IMR-90 (cell line): ENCODE results near the gene SPATA46. TPM values are rescaled to one million over a fixed set of nuclear protein-coding genes. Genes with fewer than 3 reads are reported as not detected.

Source experiments
- ATAC-seq: fragments of 200-7000 bp; cut with Tn5 transposase; 2 replicates; pipeline ENCODE4 v1.9.1; 2020; ENCODE audit warnings: low read depth, mild to moderate bottlenecking, moderate library complexity
- BruUV-seq: library from RNA; stranded (reverse); fragments of 400-500 nt; replicated peaks from 2 replicates; lab custom pipeline; 2021; lab: Mats Ljungman, UMichigan
- CTCF ChIA-PET: fragments of 300-600 bp; formaldehyde crosslinking; extraction: SDS; loops from one replicate; lab custom pipeline; 2021; ENCODE audit warnings: antibody characterized with exemption; lab: Yijun Ruan, JAX
- POLR2A ChIA-PET: fragments of 300-600 bp; sonication (Branson Sonifier 250); formaldehyde crosslinking; loops from one replicate; lab custom pipeline; 2022; ENCODE audit warnings: antibody characterized with exemption; ENCODE audit not compliant: unreplicated experiment; lab: Charles Lee
- DNase-seq: peaks from one replicate; pipeline ENCODE4 v3.0.0; 2013
- H2AFZ ChIP-seq: replicated peaks from 2 replicates; pipeline ENCODE3; 2013; ENCODE audit warnings: low read length, mild to moderate bottlenecking; ENCODE audit not compliant: poor library complexity
- H2AK5ac ChIP-seq: 2 replicates; pipeline ENCODE4 v1.6.1; 2013; ENCODE audit warnings: low read depth, low read length, inconsistent platforms
- H2AK9ac ChIP-seq: replicated peaks from 2 replicates; pipeline ENCODE3; 2013; ENCODE audit warnings: mild to moderate bottlenecking, low read depth, low read length, moderate library complexity; ENCODE audit not compliant: poor library complexity
- H2BK120ac ChIP-seq: 2 replicates; pipeline ENCODE4 v1.6.1; 2013; ENCODE audit warnings: low read depth, low read length, inconsistent platforms
- H2BK15ac ChIP-seq: 3 replicates; pipeline ENCODE4 v1.6.1; 2013; ENCODE audit warnings: low read depth, low read length, inconsistent platforms
- H2BK20ac ChIP-seq: 2 replicates; pipeline ENCODE4 v1.6.1; 2013; ENCODE audit warnings: low read depth, mild to moderate bottlenecking, inconsistent platforms, low read length, moderate library complexity
- H2BK5ac ChIP-seq: 2 replicates; pipeline ENCODE4 v1.6.1; 2013; ENCODE audit warnings: mild to moderate bottlenecking, low read depth, low read length, inconsistent platforms; ENCODE audit not compliant: poor library complexity, severe bottlenecking
- H3K14ac ChIP-seq: replicated peaks from 2 replicates; pipeline ENCODE4 v1.6.1; 2013; ENCODE audit warnings: low read depth, low read length, inconsistent platforms
- H3K18ac ChIP-seq: 2 replicates; pipeline ENCODE4 v1.6.1; 2013; ENCODE audit warnings: low read depth, low read length, control low read depth
- H3K23ac ChIP-seq: 2 replicates; pipeline ENCODE4 v1.6.1; 2013; ENCODE audit warnings: low read depth, low read length, inconsistent platforms
- H3K27ac ChIP-seq: 2 replicates; pipeline ENCODE4 v1.5.1; 2013; ENCODE audit warnings: mild to moderate bottlenecking, control low read depth, low read length; ENCODE audit not compliant: insufficient read depth
- H3K27me3 ChIP-seq: 2 replicates; pipeline ENCODE4 v1.6.1; 2013; ENCODE audit warnings: low read length; ENCODE audit not compliant: control insufficient read depth, insufficient read depth
- H3K36me3 ChIP-seq: 2 replicates; pipeline ENCODE4 v1.6.1; 2013; ENCODE audit warnings: low read length, mixed read lengths; ENCODE audit not compliant: control insufficient read depth, insufficient read depth
- H3K4ac ChIP-seq: 2 replicates; pipeline ENCODE4 v1.6.1; 2013; ENCODE audit warnings: low read depth, low read length, inconsistent platforms
- H3K4me1 ChIP-seq: 2 replicates; pipeline ENCODE4 v1.6.1; 2013; ENCODE audit warnings: low read length, mixed read lengths; ENCODE audit not compliant: control insufficient read depth, insufficient read depth
- H3K4me2 ChIP-seq: 2 replicates; pipeline ENCODE4 v1.6.1; 2013; ENCODE audit warnings: low read depth, mild to moderate bottlenecking, control low read depth, low read length, moderate library complexity
- H3K4me3 ChIP-seq: 2 replicates; pipeline ENCODE4 v1.5.1; 2013; ENCODE audit warnings: low read depth, mild to moderate bottlenecking, control low read depth, low read length, moderate library complexity; ENCODE audit not compliant: insufficient read depth
- H3K56ac ChIP-seq: 2 replicates; pipeline ENCODE4 v1.6.1; 2013; ENCODE audit warnings: low read length, inconsistent platforms; ENCODE audit not compliant: insufficient read depth; ENCODE audit errors: extremely low read depth
- H3K79me1 ChIP-seq, 2 experiments: 2 replicates each; pipeline ENCODE4 v1.6.1; 2013; ENCODE audit warnings: low read length in 2 of 2, inconsistent platforms in 1 of 2, low read depth in 1 of 2
- H3K9ac ChIP-seq: 2 replicates; pipeline ENCODE4 v1.6.1; 2013; ENCODE audit warnings: low read depth, low read length, control low read depth
- H3K9me1 ChIP-seq: 2 replicates; pipeline ENCODE4 v1.6.1; 2013; ENCODE audit warnings: low read length, inconsistent platforms; ENCODE audit not compliant: insufficient read depth
- H3K9me3 ChIP-seq: 2 replicates; pipeline ENCODE4 v1.6.1; 2013; ENCODE audit warnings: low read length; ENCODE audit not compliant: control insufficient read depth, insufficient read depth
- H4K20me1 ChIP-seq: 2 replicates; pipeline ENCODE4 v1.6.1; 2013; ENCODE audit warnings: low read length, inconsistent platforms; ENCODE audit not compliant: insufficient read depth
- H4K5ac ChIP-seq: 2 replicates; pipeline ENCODE4 v1.6.1; 2013; ENCODE audit warnings: mild to moderate bottlenecking, low read depth, low read length, control low read depth
- H4K8ac ChIP-seq, 2 experiments: 2 replicates each; pipeline ENCODE4 v1.6.1; 2013; ENCODE audit warnings: low read depth in 2 of 2, low read length in 2 of 2, control low read depth in 1 of 2, inconsistent platforms in 1 of 2
- H4K91ac ChIP-seq: 2 replicates; pipeline ENCODE4 v1.6.1; 2013; ENCODE audit warnings: low read depth, low read length, inconsistent platforms; ENCODE audit not compliant: insufficient read depth
- CEBPB ChIP-seq: IDR thresholded peaks from 2 replicates; pipeline ENCODE4 v1.6.1; 2012; ENCODE audit warnings: low read depth, low read length, improper control_type of control experiment
- ELK1 ChIP-seq: fragments of 150-350 bp; IDR thresholded peaks from 2 replicates; pipeline ENCODE4 v1.6.1; 2016; ENCODE audit warnings: low read depth, mild to moderate bottlenecking, low read length, moderate library complexity, borderline replicate concordance
- FOS ChIP-seq: fragments of 150-350 bp; IDR thresholded peaks from 2 replicates; pipeline ENCODE4 v1.6.1; 2016; ENCODE audit warnings: low read depth, low read length
- MAFK ChIP-seq: IDR thresholded peaks from 2 replicates; pipeline ENCODE4 v1.6.1; 2012; ENCODE audit warnings: low read depth, low read length, improper control_type of control experiment
- RAD21 ChIP-seq: IDR thresholded peaks from 2 replicates; pipeline ENCODE4 v1.6.1; 2012; ENCODE audit warnings: low read length, improper control_type of control experiment
- WGBS, 2 experiments: methylation state at CpG; one replicate each; pipeline versions ENCODE4 v1.1.5 to v1.1.7; 2013; ENCODE audit warnings: missing lambda C conversion rate in 2 of 2; ENCODE audit not compliant: insufficient read length in 1 of 2; ENCODE audit errors: extremely low coverage in 2 of 2; 5-methylcytosine and 5-hydroxymethylcytosine counted together
- dilution Hi-C: fragments of 300-500 bp; cut with HindIII; formaldehyde crosslinking; loops from one replicate; pipeline ENCODE4 v1.14.3; 2018; ENCODE audit warnings: low sequenced_read_pairs; ENCODE audit not compliant: unreplicated experiment
- in situ Hi-C: fragments of 300-500 bp; cut with MboI; formaldehyde crosslinking; loops from 3 replicates; pipeline ENCODE4 v1.14.3; 2019; ENCODE audit warnings: low sequenced_read_pairs, inconsistent platforms, mixed read lengths
- intact Hi-C: fragments of 100-400 bp; cut with micrococcal nuclease; formaldehyde crosslinking; loops from 2 replicates; pipeline ENCODE4 v1.10.0; 2022
- polyA plus RNA-seq, 3 experiments: library from polyadenylated mRNA; depleted of rRNA; stranded (reverse); fragments of >200 nt; gene quantifications; 2 replicates each; pipeline ENCODE4 v1.2.3, GENCODE V29; 2012; ENCODE audit warnings: low replicate concordance in 1 of 3
- total RNA-seq: library from RNA; depleted of rRNA; stranded (reverse); fragments of >200 nt; gene quantifications from 2 replicates; pipeline ENCODE4 v1.2.3, GENCODE V29; 2012
- TF ChIP-seq, protein P1 (sequence below): fragments of 150-350 bp; IDR thresholded peaks from 2 replicates; pipeline ENCODE4 v1.6.1; 2017; ENCODE audit warnings: mild to moderate bottlenecking, antibody characterized with exemption, low read length, low read depth

The SPATA46 gene
- total and polyA plus RNA-seq, 2 of the 4 experiments (the other 2 are of a cell fraction), result not detected

GRCh38 chr1:162386292-162387225 is 9.9 kb upstream of the SPATA46 start:
- H3K4me1 ChIP-seq, result no peaks in the 10 kb centered on the region
- dilution Hi-C loops (no loop called here), in situ Hi-C loops (loop anchor here (25.0 kb wide), 1 partner anchor 599 kb away; no protein-coding TSS in a partner anchor), intact Hi-C loops (no loop called here)
- no peak overlapping the region for H3K4me2 ChIP-seq
- H3K27me3 ChIP-seq, result peaks cover 30% of the 10 kb centered on the region
- H4K5ac ChIP-seq, result no peak overlapping the region
- H3K27ac ChIP-seq, result no peak overlapping the region
- no peak overlapping the region for H3K4ac ChIP-seq
- H2BK5ac ChIP-seq, result no peak overlapping the region
- BruUV-seq, result no TSS peak
- no peak overlapping the region for H4K91ac ChIP-seq
- no peak overlapping the region for H3K14ac ChIP-seq
- H2BK120ac ChIP-seq, result no peak overlapping the region
- no peaks in the 10 kb centered on the region for H3K9me3 ChIP-seq
- H2AFZ ChIP-seq, result no peak overlapping the region
- ATAC-seq (no peak), DNase-seq (no peak)
- no peak overlapping the region for H2BK15ac ChIP-seq
- no peak for TF ChIP-seq RAD21
- no peak for TF ChIP-seq CEBPB
- no peak for TF ChIP-seq ELK1
- TF ChIP-seq, protein P1, sequence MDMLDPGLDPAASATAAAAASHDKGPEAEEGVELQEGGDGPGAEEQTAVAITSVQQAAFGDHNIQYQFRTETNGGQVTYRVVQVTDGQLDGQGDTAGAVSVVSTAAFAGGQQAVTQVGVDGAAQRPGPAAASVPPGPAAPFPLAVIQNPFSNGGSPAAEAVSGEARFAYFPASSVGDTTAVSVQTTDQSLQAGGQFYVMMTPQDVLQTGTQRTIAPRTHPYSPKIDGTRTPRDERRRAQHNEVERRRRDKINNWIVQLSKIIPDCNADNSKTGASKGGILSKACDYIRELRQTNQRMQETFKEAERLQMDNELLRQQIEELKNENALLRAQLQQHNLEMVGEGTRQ, result no peak
- TF ChIP-seq FOS, result no peak
- no peak for TF ChIP-seq MAFK
- no peak overlapping the region for H3K18ac ChIP-seq
- no peak overlapping the region for H2BK20ac ChIP-seq
- ChIA-PET CTCF (interaction anchor here (1.1 kb wide), 1 partner anchor 20 kb away, joined by 3 read pairs; no protein-coding TSS in a partner anchor), POLR2A (no interaction called here)
- WGBS, 2 experiments, result 50% methylated on average over 2 of the region's 8 CpGs; no CpG with 5 or more reads in 1 of the 2 experiments
- no peak overlapping the region for H3K23ac ChIP-seq
- no peaks in the 10 kb centered on the region for H3K36me3 ChIP-seq
- H3K79me1 ChIP-seq, result no peaks in the 10 kb centered on the region
- no peak overlapping the region for H3K9ac ChIP-seq
- H3K9me1 ChIP-seq, result no peaks in the 10 kb centered on the region
- H2AK9ac ChIP-seq, result no peak overlapping the region
- H4K20me1 ChIP-seq, result no peaks in the 10 kb centered on the region
- H3K56ac ChIP-seq, result no peak overlapping the region
- H4K8ac ChIP-seq, result no peak overlapping the region
- no peak overlapping the region for H2AK5ac ChIP-seq
- no peak overlapping the region for H3K4me3 ChIP-seq
